ENCODE data around the gene COL9A3.
A peak's percentile ranks its signal among the peaks of the same experiment; 100 is the strongest.

Gene COL9A3

DNA sequence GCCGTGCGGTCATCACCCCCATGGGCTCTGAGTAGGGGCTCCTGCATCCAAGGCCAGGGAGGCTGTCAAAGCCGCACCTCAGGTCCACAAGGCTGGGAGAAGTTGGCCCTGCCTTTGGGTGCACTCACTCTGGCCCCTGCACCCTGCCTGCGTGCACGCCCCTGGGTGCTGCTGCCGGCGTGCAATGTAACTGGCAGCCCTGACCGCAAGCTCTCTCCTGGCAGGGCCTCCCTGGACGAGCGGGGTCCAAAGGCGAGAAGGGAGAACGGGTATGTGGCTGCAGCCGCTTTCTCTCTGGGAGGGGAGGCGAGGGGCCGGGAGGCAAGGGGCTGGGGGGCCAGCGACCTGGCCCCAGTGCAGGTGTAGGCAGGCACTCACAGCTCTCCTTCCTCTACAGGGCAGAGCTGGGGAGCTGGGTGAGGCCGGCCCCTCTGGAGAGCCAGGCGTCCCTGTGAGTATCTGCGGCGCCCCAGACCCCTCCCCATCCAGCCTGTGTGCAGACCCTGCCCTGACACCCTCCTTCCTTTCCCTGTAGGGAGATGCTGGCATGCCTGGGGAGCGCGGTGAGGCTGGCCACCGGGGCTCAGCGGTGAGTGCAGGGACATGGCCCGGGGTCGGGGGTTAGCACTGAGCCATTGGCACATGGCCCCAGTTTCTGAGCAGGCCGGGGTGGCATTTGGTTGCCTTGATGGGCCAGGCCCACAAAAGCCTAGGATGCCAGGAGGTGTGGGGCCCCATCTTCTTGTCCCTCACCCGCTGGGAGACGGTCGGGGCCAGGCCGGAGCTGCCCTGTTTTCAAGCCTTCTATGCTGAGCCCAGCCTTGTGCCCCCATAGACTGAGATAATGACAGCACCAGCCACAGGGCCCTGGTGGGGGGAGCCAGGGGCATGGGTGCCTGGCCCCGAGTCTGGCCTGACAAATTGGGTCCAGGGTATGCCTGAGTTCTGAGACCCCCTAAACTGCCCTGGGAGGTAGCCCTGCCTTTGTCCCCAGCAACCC, 12.7 kb downstream of the COL9A3 start:
- no peak overlapping the region for H3K4me3 ChIP-seq (ENCODE audit: low read length)
- DNase-seq (ENCODE audit: low read depth, low spot score): no peak

DNA sequence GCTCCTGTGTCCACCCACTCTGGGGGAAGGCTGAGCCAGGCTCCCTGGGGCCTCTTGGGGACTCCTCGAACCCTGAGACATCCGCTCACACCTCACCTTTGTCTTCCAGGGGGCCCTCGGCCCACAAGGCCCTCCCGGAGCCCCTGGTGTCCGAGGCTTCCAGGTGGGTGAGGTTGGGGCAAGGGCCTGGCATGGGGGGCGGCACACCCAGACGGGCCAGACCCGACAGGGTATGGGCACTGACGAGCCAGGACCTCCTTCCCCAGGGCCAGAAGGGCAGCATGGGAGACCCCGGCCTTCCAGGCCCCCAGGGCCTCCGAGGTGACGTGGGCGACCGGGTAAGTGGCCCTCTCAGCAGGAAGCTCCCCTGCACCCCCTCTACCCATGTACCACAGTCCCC, 13.4 kb downstream of the COL9A3 start:
- H3K4me3 ChIP-seq (ENCODE audit: low read length): no peak overlapping the region

DNA sequence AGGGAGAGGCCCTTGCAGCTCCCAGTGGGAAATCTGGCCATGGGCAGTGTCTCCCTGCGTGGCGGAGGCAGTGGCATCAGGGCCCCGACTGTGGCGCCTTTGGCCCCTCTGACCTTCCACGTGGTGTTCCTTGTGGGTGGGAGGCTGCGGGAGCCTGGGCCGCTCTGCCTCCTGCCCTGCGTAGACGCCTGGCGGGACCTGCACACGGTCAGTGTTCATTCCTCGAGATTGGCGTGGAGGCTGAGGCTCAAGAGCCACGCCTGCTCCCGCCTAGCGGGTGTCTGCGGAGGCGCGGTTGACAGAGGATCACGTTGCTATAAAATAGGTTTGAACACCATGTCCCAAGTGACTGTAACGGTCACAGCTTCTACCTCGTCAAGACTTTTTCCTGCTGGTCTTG, 14.0 kb downstream of the COL9A3 start:
- no peak overlapping the region for H3K4me3 ChIP-seq (ENCODE audit: low read length)
- DNase-seq (ENCODE audit: low read depth, low spot score): no peak

More for the DNA sequence above, 13.4 kb downstream of the COL9A3 start:
- DNase-seq (ENCODE audit: low read depth, low spot score): no peak

DNA sequence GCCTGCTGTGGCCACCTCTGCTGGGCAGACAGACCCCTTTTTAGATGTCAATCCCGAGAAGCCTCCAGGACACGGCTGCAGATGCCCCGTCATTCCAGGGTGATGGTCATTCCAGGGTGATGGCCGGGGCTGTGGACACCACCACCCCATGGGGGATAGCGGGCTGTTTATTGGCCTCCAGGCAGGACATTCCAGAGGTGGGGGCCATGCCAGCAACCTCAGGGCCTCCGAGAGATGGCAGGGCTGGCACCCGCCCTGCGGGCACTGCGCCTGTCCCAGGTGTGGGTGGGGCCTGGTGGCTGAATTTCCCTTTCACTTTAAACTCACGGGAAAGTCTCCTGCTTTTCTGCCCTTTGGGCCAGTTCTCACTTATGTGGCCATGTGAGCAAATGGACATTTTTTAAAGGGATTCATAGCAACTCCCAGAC, 14.5 kb downstream of the COL9A3 start:
- no peak for DNase-seq (ENCODE audit: low read depth, low spot score)
- no peak overlapping the region for H3K4me3 ChIP-seq (ENCODE audit: low read length)

DNA sequence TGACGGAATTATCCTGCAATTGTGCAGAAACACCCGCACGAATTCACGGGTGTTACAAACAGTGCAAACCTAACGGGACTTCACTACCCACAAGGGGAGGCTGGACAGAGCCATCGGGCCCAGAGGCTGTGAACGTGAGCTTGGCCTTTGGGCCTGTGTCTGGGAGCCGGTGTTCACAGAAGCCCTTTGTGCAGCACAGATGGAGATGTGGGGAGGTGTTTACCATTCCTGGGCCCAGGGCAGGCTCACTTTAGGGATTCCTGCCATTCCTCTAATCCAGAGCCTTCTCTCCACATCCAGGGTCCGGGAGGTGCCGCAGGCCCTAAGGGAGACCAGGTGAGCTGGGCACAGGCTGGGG, 15.0 kb downstream of the COL9A3 start:
- no peak overlapping the region for H3K4me3 ChIP-seq (ENCODE audit: low read length)
- DNase-seq (ENCODE audit: low read depth, low spot score): no peak

DNA sequence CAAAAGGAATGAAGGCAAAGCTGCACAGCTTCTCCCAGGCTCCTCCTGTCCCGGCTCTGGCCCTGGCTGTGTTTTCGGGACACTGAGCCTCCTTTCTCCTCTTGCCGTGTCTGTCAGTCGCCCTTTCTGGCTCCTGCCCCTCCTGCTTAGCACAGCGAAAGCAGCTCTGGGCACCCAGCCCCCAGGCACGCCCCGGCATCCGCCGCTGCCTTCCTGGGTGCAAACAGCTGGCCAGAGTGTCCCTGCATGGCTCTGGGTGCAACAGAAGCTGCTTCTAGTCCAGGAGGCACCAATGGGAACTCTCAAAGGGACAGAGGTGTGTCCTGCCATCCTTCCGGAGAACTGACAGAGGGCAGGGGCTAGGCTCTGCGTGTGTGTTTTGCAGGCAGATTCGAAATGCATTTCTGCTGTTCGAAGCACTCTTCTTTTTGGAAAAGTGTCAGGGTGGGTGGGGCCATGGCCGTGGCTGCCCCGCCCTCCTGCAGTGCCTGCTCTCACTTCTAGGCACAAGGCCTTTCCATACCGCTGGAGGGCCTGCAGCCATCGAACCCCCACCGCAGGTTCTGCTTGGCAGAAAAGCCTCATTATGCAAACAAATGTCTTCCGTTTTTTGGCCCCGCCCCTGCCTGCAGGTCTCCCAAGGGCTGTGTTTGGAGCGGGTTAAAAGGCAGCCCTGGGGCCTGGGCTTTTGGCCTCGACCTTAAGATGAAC, 15.5 kb downstream of the COL9A3 start:
- H3K4me3 ChIP-seq (ENCODE audit: low read length): no peak overlapping the region
- DNase-seq (ENCODE audit: low read depth, low spot score): peak; percentile 81

DNA sequence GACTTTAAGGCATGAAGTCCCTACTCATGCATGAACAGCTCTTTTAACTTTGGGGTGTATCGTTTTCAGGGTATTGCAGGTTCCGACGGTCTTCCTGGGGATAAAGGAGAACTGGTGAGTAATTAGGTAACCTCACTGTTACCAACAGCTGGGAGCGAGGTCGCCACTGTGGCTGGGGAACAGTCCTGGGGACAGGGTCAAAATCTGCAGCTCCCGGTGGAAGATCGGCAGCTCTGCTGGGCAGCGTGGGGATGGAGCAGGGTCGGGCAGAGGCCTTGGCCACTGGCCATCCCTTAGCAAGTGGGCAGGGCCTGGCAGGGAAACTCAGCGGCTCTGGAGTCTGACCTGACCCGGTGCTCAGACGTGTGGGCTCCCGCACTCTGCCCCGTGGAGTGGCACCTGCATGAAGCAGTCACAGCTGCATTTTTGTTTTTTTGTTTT, 16.1 kb downstream of the COL9A3 start:
- H3K4me3 ChIP-seq (ENCODE audit: low read length): no peak overlapping the region
- no peak for DNase-seq (ENCODE audit: low read depth, low spot score)

DNA sequence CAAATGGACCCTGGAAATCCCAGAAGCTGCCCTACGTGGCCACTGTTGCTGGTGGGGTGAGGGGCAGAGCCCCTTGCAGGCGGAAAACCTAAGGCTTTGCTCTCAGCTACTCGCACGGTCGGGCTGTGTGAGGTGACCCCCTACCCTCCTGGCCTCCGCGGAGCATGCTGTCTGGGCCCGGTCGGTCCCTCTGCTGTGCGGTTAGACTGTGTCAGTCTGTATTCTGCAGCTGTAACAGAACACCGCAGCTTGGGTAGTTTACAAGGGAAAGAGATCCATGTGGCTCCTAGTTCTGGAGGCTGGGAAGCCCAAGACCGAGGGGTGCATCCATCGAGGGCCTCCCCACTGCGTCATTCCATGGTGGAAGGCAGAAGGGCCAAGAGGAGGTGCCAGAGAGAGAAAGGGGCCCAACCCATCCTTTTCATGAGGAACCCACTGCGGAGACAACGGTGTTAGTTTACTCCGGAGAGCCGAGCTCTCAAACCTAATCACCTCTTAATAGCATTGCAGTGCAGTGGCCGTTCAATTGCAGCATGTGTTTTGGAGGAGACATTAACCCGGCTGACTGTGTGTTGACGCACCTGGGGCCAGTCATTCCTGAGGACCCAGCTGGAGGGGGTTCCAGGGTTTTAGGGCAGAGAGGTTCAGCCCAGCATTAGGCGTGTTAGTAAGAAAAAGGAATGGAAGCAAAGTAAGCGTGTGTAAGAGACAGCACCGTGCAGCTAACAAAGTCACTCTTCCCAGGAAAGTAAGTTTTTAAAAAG, 18.3 kb downstream of the COL9A3 start:
- DNase-seq (ENCODE audit: low read depth, low spot score): no peak
- H3K4me3 ChIP-seq (ENCODE audit: low read length): no peak overlapping the region

DNA sequence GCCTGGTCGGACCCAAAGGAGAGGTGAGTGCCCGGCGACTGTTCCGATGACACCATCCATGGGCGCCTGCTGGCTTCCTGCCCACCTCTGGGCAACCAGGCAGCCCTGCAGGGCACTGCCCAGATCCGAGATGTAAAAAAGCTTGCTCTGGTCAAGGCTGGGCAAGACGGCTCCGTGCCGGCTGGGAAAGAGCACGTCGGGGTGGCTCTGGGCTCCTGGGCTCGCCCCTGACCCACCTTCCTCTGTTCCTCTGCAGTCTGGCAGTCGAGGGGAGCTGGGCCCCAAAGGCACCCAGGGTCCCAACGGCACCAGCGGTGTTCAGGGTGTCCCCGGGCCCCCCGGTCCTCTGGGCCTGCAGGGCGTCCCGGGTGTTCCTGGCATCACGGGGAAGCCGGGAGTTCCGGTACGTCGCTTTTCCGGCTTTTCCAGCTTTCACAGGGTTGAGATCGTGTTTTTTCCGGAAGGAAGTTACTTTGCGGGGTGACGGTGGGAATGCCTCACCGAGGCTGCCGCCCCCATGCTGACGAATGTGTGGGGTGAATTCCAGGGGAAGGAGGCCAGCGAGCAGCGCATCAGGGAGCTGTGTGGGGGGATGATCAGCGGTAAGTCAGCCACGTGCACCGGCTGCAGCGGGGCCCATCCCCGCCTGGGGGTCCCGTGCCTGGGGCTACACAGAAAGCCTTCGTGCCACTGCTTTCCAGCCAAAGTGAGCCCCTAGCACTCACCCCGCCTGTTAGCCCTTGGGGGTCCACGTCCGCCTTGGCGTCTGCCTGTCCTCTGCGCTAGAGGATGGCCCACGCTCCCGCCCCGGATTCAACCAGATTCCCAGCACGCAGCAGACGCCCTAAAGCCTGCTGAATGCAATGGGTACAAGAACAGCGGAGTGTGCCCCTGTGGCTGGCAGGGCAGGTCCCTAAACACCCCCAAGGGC, 19.3 kb downstream of the COL9A3 start:
- DNase-seq (ENCODE audit: low read depth, low spot score): no peak

DNA sequence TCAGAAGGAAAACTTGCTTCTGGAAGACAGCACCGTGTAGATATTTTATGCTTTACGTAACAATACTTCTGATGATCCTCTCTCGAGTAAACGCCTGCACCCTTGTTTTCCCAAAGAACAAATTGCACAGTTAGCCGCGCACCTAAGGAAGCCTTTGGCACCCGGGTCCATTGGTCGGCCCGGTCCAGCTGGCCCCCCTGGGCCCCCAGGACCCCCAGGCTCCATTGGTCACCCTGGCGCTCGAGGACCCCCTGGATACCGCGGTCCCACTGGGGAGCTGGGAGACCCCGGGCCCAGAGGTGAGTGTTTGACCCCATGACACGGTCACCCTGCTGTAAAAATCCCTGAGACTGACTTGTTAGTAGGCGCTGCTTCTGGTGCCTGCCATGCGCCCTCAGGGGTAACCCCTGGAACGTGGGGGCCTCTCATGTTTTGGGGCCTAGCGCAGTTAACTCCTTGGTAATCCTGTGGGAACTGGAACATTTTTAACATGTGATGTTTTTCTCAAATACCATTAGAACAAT, 20.2 kb downstream of the COL9A3 start:
- H3K4me3 ChIP-seq (ENCODE audit: low read length): no peak overlapping the region
- DNase-seq (ENCODE audit: low read depth, low spot score): no peak

More for the DNA sequence above, 19.3 kb downstream of the COL9A3 start:
- H3K4me3 ChIP-seq (ENCODE audit: low read length): no peak overlapping the region

DNA sequence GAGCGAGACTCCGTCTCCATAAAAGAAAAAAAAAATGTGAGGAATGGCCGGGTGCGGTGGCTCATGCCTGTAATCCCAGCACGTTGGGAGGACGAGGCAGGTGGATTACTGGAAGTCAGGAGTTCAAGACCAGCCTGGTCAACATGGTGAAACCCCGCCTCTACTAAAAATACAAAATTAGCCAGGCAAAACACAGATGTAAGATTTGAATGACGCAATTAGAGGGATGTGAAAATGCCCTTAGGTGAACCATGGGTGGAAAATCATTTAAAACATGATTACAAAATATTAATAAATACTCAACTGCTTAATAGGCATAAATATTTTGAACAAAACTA, 20.9 kb downstream of the COL9A3 start:
- no peak for DNase-seq (ENCODE audit: low read depth, low spot score)
- H3K4me3 ChIP-seq (ENCODE audit: low read length): no peak overlapping the region

DNA sequence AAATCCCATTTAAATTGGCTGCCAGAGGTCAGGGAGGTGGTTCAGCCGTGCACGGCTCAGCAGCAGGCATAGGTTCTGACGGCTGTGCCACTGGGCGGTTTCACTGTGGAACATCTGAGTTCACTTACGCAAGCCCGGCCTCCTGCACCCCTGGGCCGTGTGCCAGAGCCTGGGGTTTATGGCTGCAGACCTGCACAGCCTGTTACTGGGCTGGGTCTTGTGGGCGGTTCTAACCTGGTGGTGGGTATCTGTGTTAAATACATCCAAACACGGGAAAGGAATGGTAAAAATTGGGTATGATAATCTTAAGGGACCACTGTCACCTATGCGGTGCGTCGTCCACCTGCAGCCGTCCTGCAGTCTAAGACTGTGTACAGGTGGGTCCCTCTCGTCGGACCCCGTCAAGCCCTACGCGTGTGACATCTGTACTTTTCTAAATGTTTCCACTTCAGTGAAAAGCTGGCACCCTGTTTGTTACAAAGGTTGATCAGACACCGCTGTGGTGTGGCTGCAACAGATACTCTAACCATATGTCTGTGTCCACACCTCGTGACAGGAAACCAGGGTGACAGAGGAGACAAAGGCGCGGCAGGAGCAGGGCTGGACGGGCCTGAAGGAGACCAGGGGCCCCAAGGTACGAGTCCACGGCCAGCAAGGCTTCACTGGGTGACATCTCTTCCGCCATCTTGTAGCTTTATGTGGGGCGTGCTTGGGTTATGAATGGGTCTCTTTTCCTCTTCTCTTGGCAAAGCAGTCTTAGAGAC, 21.5 kb downstream of the COL9A3 start:
- H3K4me3 ChIP-seq (ENCODE audit: low read length): no peak overlapping the region
- no peak for DNase-seq (ENCODE audit: low read depth, low spot score)

DNA sequence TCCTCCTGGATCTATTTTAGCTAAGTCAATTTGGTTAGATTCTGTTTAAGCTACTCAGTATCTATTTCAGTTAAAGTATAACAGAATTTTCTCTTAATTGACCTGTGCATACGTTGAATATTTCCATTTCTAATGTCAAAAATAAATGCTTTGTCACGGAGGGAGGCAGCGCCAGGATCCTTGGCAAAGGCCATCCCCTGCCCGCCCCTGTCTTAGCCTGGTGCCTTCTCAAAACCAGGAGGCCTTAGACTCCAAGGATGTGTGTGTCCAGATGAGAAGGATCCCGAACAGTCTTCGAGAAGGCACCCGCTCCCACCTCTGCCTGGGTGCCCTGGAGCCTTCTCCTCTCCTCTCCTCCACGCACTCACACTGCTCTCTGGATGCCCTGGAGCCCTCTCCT, 22.4 kb downstream of the COL9A3 start:
- H3K4me3 ChIP-seq (ENCODE audit: low read length): no peak overlapping the region
- no peak for DNase-seq (ENCODE audit: low read depth, low spot score)

DNA sequence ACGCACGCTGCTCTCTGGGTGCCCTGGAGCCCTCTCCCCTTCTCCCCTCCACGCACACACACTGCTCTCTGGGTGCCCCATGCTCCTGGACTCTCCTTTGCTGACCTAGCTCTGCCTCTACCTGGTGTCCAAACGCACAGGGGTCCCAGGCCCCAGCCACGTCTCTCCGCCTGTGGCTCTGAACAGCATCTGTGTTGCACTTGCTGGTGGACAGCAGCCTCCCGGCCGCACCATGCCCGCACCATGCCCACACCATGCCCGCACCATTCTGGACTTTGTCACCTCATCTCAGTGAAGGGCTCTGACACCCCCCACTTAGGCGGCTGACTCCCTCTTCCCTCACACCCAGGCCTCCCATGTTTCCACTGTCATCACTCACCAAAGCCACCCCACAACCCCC, 23.0 kb downstream of the COL9A3 start:
- no peak overlapping the region for H3K4me3 ChIP-seq (ENCODE audit: low read length)
- DNase-seq (ENCODE audit: low read depth, low spot score): no peak

DNA sequence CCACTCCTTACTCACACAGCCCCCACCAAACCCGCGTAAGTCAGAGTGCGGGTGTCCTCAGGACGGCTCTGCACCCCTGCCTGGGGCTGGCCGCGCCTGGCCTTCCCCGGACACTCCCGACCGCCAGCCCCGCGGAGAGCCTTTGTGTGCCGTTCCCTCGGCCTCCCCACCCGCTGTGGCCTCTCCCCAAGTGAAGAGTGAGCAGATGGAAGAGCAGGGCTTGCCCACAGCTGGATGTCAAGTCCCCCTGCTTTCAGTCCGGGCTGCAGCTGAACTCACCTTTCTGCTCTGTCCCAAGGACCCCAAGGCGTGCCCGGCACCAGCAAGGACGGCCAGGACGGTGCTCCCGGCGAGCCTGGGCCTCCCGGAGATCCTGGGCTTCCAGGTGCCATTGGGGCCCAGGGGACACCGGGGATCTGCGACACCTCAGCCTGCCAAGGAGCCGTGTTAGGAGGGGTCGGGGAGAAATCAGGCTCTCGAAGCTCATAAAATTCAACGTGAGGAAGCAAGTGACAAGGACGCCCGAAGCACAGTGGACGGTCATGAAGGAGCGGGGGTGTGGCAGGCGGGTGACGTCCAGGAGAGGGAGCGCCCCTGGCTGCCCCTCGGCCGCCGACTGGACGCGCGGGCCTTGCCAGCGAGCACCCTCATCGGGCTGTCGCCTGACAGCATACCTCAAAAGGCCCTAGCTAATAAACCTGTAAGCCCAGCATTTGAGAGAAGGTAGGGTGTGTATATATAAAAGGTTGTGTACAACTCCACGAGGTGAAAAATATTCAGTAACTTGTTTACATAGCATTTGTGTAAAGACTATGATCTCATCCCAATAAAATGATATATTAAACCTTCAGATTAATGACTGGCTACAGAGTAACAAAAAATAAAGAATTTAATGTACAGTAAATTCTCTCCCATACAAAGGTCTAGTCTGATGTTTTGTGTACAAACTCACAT, 23.7 kb downstream of the COL9A3 start:
- DNase-seq (ENCODE audit: low read depth, low spot score): no peak

DNA sequence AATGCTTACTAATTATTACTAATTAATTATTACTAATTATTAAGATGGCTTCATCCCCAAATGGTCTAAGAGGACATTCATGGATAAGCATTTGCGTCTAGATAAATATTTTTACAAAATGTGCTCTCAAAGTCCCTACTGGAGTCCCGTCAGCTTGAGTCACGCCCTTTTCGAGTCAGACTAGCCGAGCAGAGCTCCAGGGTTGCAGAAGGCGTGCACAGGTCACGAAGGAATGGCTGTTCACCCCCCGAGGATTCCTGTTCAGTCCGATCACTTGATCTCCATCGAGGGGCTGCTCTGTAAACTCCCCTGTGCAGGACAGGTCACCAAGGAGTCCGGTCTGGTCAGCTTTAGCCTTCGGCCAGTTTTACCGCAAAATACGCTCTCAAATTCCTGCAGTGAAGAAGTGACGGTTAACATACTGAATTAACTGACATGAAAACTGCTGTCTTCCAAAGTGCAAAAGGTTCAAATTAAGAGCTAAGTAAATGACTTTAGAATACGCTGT, 24.9 kb downstream of the COL9A3 start:
- no peak for DNase-seq (ENCODE audit: low read depth, low spot score)
- no peak overlapping the region for H3K4me3 ChIP-seq (ENCODE audit: low read length)

More for the DNA sequence above, 23.7 kb downstream of the COL9A3 start:
- no peak overlapping the region for H3K4me3 ChIP-seq (ENCODE audit: low read length)

Data from Jurkat, Clone E6-1 (cell line).